ENCODE results near the gene ARSG. TPM values are rescaled to one million over a fixed set of nuclear protein-coding genes. Genes with fewer than 3 reads are reported as not detected.
"Not testable (repeated sequence)": the region's sequence is repeated elsewhere in the genome, so short reads cannot be mapped to it uniquely, and the experiment has no call there.

ARSG gene
- polyA plus RNA-seq, 1 donor = 3.7 TPM

- no peak for DNase-seq (ENCODE audit: low read depth)
Observed at GRCh38 chr17:68397108-68397536, 105.8 kb downstream of the ARSG start.

- DNase-seq (ENCODE audit: low read depth) = no peak
Observed at GRCh38 chr17:68398691-68399637, 107.7 kb downstream of the ARSG start.

GRCh38 chr17:68399638-68400403 is 108.5 kb downstream of the ARSG start:
- DNase-seq (ENCODE audit: low read depth) = peak; percentile 52

- no peak for DNase-seq (ENCODE audit: low read depth)
Observed at GRCh38 chr17:68400404-68400735, 109.1 kb downstream of the ARSG start.

- no peak for DNase-seq (ENCODE audit: low read depth)
Observed at GRCh38 chr17:68401288-68401687, 110.0 kb downstream of the ARSG start.

- DNase-seq (ENCODE audit: low read depth) = no peak
Observed at GRCh38 chr17:68403122-68403521, 111.8 kb downstream of the ARSG start.

GRCh38 chr17:68403837-68404236 is 112.5 kb downstream of the ARSG start:
- not testable (repeated sequence) for DNase-seq (ENCODE audit: low read depth)

GRCh38 chr17:68407656-68408055 is 116.4 kb downstream of the ARSG start:
- not testable (repeated sequence) for DNase-seq (ENCODE audit: low read depth)

- not testable (repeated sequence) for DNase-seq (ENCODE audit: low read depth)
Observed at GRCh38 chr17:68413597-68414560, 122.6 kb downstream of the ARSG start.

- DNase-seq (ENCODE audit: low read depth) = not testable (repeated sequence)
Observed at GRCh38 chr17:68414901-68415300, 123.6 kb downstream of the ARSG start.

GRCh38 chr17:68417317-68417716 is 126.0 kb downstream of the ARSG start:
- no peak for DNase-seq (ENCODE audit: low read depth)

- DNase-seq (ENCODE audit: low read depth) = no peak
Observed at GRCh38 chr17:68418876-68419275, 127.6 kb downstream of the ARSG start.

- no peak for DNase-seq (ENCODE audit: low read depth)
Observed at GRCh38 chr17:68420065-68420464, 128.8 kb downstream of the ARSG start.

- DNase-seq (ENCODE audit: low read depth) = no peak
Observed at GRCh38 chr17:68421486-68421885, 130.2 kb downstream of the ARSG start.

- DNase-seq (ENCODE audit: low read depth) = no peak
Observed at GRCh38 chr17:68422821-68423220, 131.5 kb downstream of the ARSG start.

GRCh38 chr17:68423251-68423650 is 132.0 kb downstream of the ARSG start:
- no peak for DNase-seq (ENCODE audit: low read depth)

GRCh38 chr17:68424203-68424602 is 132.9 kb downstream of the ARSG start:
- DNase-seq (ENCODE audit: low read depth) = no peak

GRCh38 chr17:68424861-68425260 is 133.6 kb downstream of the ARSG start:
- no peak for DNase-seq (ENCODE audit: low read depth)

- DNase-seq (ENCODE audit: low read depth) = no peak
Observed at GRCh38 chr17:68425979-68426378, 134.7 kb downstream of the ARSG start.

- DNase-seq (ENCODE audit: low read depth) = no peak
Observed at GRCh38 chr17:68427575-68427974, 136.3 kb downstream of the ARSG start.

- DNase-seq (ENCODE audit: low read depth) = no peak
Observed at GRCh38 chr17:68428498-68429172, 137.3 kb downstream of the ARSG start.
